Muscle of arm (tissue), 12 donors: ENCODE data around the gene MPPED2. TPM values are rescaled to one million over a fixed set of nuclear protein-coding genes. Genes with fewer than 3 reads are reported as not detected.

Experiments used
- DNase-seq: peaks from one replicate; pipeline ENCODE4 v3.0.0-alpha.2; 2013
- polyA plus RNA-seq, 12 donors: library from polyadenylated mRNA; unstranded; fragments of 120-200 nt; gene quantifications; one replicate each; pipeline ENCODE4 v1.2.1, GENCODE V29; 2013; ENCODE audit not compliant: insufficient read length in 12 of 12

The MPPED2 gene
- polyA plus RNA-seq, 12 donors = 6.1 to 27.1 (median 8.6) TPM; not detected in 1

DNA sequence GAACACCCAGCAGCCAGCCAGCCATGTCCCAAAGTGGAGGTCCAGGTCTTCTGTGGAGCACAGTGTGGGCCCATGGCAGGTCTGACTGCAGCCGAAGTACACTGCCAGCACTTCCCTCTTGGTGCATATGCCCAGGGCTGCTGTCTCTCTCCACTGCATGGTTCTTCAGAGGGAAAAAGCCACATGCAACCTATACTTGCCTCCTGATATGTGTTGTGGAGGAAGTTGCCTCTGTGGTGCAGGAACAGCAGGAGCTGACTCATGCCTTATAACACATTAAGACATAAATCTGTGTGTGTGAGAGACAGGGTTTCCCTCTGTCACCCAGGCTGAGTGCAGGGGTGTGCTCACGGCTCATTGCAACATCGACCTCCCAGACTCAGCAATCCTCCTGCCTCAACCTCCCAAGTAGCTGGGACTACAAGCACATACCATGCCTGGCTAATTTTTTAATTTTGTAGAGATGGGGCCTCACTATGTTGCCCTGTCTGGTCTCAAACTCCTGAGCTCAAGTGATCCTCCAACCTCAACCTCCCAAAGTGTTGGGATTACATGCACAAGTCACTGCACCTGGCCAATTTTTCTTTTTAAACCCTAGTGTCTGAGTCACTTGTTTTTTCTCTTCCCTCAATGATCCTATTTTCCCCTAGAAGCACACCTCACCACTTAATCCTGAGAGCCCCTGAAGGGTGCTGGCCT lies 98.8 kb downstream of the MPPED2 start:
- no peak for DNase-seq

DNA sequence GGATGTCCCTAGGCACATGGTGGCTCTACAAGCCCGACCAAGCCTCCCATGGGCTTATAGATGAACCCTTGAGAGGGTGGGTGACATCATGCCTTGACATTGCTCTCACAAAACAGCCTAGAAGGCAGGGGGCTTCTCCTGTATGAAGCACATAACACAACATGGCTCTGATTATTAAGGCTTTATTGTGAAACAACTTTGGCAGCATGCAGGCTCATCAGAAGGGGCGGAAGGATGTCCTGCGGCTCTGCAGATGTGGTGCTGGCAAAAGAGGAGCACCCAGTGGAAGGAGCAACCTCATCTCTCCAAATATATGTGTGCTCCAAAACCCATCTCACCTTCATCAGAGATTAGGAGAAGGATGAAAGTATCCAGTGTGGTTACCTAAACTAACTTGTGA lies 100.4 kb downstream of the MPPED2 start:
- DNase-seq = no peak

DNA sequence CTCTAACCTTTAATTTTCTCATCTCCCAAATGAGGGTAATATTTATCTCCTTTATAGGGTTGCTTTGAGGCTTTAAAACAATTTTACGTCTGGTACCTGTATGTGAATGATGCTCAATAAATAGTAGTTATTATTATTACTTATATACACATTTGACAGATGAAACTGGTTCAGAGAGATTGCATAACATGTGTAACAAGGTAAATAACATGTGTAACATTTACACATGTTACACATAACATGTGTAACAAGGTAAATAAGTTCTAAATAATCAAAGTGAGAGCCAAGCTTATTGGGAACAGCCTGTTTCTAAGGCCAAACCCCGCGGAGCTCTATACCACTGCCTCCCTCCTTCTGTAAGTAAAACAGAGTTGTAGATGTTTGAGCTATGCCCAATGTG lies 100.9 kb downstream of the MPPED2 start:
- no peak for DNase-seq

DNA sequence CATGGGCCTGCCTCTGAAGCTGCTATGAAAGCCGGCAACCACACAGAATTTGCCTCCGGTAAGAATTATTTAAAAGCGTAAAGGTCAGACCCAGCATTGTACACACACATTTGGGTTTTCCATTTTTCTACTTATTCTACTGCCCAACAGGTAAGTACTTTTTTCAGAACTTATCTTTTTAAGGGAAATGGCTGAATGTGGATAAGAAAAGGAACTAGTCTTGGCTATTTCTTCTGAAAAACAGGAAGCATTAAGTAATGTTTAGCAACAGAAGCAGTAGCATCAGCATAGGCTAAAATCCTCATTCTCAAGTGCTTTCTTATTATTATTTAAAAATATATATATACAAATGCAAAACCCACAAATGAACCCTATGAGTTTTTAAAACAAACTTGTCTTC lies 103.1 kb downstream of the MPPED2 start:
- DNase-seq = no peak

DNA sequence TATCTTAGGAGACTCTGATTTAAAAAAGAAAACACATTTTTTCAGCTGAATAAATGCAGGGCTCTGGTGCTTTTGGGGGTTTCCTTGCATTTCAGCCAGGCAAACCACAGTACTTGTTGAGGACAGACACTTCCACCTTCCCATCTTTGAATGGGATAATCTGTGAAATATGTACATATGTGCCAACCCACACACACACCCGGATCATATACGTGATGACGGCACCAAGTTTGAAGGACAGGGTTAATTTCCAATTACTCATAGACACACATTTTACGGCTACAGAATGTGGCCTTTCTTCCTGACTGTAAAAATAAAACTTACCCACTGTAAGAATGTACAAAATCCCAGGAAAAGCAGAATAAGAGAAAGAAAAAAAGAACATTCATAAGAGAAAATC lies 104.4 kb downstream of the MPPED2 start:
- no peak for DNase-seq

DNA sequence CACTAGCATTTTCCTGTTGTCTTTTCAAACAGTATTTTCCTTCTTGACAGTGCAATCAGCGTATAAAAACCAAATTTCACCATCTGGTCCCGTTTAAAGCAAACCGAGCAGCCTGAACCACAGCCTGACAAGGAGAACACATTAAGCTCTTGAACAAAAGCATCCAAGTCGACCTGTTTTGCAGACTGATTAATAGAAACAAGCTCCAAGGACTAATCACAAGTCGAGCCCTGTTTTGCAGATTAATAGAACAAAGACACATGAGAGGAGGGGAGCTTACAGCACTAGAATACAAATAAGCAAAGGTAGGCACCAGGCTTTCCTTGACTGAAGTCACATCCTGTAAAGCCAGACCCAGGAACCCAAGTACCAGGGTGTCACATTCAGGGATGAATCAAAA lies 104.8 kb downstream of the MPPED2 start:
- no peak for DNase-seq

DNA sequence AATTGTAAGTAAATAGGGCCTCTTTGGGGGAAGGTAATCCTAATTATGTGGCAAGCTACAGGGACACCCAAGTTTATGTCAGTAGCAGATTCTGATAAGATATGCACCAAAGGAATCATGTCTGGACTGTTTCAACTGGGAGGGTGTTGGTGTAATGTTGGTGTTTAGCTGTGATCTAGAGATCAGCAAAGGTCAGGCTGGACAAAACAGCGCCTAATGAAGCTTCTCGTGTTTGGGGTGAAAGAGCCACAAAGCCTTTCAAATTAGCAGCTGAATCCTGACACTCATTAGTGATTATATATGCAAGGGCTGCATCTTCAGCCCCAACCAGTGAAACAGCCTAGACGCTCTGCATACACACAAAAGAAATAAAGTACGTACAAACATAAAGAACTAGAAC lies 106.3 kb downstream of the MPPED2 start:
- DNase-seq = no peak

DNA sequence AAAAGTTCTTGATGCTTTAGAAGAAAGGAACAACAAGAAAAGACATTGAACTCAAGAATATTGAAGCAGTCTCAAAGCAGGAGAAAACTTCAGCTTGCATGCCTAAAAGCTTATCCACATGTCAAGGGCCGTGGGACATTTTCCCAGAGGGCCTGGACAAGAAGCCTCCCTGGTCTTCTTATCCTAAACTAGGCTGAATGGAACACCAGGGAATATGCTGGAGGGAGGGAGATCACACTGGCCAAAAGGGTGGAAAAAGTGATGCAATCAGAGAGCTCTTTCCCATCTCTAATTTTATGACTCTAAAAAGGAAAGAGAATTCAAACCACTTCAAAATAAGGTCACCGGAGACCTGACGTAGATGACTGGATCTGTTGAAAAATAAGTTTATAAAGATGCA lies 107.2 kb downstream of the MPPED2 start:
- peak; percentile 79 for DNase-seq

DNA sequence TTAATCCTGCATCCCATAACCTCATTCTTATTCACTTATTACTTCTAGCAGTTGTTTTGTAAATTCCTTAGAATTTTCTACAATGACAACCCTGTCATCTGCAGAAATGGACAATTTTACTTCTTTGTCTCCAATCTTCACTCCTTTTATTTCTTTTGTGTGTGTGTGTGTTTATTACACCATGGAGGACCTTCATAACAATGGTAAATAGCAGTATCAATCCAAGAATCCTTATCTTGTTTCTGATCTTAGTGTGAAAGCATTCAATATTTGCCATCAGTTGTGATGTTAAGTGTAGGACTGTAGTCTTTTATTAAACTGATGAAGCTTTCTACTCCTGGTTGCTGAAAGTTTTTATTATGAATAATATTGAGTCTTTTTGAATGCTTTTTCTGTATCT lies 109.1 kb downstream of the MPPED2 start:
- DNase-seq = no peak

DNA sequence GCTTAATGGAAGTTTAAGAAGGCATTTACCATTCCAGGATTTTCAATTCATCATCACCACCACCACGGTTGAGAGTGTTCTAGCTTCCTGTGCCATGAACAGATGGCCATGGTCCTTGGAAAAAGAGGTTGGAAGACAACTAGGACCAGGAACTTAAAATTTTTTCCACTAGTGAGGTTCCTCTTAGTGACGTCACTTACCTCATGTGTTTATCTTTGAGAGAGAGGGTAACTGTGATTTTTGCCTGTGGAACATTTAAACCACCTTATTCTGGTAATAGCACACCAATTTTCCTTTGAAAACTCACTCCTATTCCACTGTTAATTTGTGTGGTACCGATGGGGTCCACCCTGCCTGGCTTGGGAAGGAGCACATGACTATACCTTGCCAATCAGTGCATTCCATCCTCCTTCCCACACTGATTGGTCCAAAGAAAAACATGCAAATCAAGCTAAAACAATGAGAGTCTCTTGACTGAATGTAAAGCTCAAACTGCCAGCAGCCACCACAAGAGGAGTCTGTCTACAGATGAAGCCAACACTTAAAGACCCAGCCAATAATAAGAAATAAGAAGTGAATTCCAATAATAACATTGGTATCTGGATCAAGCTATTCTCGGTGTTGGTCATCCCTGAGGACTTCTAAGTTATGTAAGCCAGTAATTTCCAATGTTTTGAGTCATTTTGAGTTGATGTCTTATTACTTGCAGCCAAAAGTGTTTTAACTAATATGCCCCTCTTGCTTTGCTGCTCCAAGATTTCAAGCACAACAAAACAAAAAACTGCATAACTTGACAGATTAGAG lies 111.8 kb downstream of the MPPED2 start:
- DNase-seq = no peak

DNA sequence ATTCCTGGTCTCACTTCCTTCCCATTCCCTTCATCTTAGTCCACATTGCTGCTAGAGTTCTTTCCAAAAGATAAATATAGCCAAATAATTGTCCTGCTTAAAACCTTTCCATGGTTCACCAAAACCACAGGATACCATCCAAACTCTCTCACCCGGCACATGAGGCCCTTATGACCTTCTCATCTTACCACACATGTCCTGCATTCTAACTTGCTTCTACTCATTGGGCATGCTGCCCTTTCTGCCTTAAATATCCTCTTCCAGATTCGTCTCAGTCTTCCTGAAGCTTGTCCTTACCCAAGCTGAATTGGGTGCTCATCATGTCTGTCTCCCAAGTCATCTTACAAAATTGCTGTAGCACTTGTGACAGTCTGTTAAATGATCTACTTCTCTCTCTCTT lies 114.9 kb downstream of the MPPED2 start:
- no peak for DNase-seq

DNA sequence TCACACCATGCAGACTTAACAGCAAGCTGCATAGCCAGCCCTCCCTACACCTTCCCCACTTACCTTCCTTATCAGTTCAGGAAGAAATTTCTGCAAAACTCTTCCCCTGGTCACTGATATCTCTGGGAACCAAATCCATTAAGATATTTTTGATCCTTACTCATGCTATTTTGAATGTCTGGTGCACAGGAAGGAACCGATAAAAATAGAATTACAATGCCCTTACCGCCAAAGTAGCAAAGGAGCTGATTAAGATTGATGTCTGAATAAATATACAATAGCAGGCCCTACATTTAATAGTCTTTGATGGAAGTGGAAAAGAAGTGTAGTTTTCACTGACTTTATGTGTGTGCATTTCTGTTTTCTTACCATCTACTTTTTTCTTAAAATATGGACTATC lies 117.3 kb downstream of the MPPED2 start:
- no peak for DNase-seq

DNA sequence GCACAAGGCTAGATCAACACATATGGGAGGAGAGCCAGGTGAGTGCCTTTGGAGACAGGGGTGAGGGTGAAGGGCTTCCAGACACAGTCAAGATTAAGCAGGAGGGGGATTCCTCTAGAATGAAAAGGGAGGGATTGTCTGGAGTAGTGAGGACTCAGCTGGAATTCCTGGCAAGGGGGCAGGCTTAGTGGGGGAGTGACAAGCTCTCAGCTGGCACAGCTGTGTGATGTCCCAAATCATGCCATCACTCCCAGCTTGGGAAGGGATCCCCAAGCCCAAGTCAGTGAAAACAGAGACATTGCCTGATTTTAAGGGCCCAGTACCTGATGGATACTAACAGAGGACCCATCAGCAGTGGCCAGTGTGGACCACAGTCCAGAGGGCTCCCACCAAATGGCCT lies 119.0 kb downstream of the MPPED2 start:
- DNase-seq = no peak

DNA sequence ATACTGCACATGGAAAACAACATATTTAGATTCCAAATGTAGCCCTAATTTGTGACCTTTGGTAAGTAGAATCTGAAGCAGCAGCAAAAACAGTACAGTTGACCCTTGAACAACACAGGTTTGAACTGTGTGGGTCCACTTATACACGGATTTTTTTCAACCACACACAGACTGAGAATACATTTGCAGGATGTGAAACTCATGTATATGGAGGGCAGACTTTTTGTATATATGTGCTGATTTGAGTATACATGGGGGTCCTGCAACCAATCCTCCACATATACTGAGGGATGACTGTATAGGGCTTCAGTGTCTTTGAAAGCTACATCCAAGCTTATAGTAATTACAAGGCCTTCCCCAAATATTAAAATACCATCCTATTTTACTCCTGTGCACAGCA lies 120.5 kb downstream of the MPPED2 start:
- no peak for DNase-seq

DNA sequence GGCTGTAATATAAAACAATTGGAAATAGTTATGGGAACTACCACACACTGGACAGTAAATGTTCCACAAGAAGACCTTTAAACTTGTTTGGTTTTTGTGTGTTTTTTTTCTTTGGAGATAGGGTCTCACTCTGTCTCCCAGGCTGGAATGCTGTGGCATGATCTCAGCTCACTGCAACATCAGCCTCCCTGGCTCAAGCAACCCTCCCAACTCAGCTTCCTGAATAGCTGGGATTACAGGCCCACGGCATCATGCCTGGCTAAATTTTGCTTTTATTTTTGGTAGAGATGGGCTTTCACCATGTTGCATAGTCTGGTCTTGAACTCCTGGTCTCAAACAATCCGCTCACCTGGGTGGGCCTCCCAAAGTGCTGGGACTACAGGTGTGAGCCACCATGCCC lies 121.0 kb downstream of the MPPED2 start:
- no peak for DNase-seq

DNA sequence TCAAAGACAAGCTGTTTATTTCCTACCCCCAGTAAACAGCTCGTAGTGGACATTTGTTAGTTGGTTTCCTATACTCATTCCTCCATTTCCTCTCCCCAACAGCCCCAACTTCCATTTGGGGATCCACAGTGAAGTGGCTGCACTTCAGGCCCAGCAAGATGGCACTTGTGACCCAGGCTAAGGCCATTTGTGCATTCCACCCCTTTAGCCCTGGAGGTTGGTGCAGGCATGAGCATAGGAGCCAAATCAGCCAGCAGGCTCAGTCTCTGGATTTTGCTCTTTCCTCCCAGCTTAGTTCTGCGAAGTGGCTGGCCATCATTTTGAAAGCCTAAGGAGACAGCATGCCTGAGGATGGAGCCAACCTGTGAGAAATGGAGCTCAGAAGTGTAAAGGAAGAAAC lies 122.9 kb downstream of the MPPED2 start:
- DNase-seq = no peak

DNA sequence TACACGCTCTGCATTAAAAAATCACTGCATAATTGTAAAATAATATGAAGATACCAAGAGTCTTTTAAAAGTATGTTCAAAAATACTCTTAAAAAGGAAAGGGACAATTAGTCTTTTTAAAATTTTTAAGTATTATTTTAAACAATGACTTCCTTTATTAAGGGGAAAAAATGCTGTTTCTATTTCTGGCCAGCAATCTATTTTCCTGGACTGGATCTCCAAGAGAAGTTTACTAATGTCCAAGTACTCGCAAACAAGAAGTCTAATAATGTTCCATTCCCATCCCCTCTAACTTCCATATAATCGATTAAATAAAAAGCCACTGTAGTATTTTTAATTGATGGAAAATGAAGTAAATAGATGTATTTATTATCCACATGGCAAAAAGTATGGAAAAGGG lies 123.7 kb downstream of the MPPED2 start:
- no peak for DNase-seq

DNA sequence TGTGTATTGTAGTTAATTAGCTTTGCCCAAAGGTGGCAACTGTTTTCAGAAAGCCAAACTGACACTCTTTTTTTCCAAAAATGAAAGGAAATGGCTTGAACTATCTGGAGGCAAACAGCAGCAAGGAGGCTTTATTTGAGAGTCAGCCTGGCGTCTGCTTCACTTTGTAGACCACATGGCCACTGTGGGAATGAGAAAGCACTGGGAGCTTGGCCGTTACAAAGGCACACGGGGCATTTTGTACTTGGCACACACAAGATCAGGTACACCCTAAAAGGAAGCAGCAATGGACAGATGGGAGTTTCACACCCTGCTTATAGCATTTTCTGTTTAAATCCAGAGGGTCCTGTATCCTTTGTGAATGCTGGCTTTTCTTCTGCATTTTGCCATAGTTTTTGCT lies 126.3 kb downstream of the MPPED2 start:
- DNase-seq = no peak

DNA sequence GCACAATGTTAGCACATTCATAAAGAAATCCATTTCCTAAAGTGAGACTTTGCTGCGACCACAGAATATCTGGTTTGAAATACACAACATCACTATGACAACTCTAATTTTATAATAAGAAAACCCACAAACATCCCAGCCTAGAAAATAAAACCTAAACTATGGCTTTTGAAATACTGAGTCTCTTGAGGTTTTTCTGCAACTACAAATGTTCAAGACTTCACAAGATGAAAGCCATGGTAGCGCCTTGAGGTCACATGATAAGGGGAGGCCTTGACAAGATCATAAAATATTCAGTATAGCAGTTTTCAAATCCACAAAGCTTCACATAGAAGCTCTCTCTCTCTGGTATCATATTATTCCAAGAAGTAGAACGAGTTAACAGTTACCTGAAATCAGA lies 126.8 kb downstream of the MPPED2 start:
- DNase-seq = no peak

DNA sequence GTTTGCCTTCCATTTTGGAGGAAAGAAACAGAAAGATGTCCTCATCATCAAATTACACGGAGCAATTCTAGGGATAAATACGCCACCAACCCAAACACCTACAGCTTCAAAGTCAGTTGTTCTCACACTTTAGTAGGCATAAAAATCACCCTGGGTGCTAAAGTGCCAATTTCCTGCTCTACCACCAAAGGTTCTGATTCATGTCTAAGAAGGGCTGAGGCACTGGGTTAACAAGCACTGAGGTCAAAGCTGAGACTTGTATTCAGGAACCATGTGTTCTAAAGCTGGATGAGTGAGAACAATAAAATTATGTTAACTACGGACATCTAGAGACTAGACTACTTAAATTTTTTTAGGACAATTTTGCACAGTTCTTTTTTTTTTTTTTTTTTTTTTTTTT lies 127.6 kb downstream of the MPPED2 start:
- DNase-seq = no peak

DNA sequence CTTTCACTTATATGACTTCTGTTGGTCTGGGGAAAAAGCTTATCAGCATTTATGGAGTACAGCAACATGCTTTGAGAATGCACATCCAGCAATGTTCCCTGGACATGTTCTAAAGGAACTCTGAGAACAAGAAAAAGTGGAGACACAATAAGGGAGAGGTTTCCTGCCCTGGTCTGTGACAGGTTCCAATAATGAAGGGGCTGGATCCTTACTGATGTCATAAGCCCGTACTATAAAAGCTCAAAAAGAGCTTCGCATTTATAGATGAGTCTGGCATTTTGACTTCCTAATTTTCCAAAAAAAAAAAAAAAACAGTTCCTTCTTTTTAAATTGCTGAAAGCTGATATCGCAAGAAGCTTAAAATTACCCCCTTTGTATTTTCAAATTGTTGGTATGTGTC lies 129.1 kb downstream of the MPPED2 start:
- no peak for DNase-seq

DNA sequence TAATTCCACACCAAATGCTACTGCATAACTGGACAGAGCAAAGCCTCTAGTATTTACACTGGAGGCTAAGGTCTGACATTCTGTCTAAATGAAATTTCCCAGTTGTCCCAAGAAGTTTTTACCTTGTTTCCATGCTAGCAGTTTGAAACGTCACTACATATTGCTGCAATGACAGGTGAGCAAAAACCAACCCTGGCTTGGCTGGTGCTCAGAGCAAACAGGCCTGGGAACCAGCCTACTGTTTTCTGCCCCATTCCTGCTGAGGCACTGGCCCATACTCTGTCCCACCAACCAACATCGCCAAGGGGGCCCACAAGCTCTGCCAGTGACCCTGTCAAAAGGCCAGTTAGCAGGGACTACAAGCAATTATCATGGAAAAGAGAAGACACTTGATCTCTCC lies 131.1 kb downstream of the MPPED2 start:
- no peak for DNase-seq

DNA sequence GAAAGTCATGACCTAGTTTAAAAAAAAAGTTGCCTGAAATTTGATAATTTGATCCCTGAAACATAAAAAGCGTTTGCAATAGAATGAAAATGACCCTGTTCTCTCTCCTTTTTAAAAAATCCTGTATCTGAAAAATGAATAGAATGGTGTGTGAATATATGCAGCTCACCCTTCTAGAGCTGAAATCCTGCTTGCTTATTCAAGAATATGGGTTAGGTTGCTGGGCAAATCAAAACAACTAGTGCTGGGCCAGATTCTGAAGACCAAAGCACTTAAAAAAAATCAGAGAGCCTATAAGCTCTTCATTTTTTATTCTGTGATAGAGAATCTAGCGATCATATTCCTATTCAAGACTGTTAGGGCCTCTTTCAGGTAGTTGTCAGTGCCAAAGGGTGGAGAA lies 131.6 kb downstream of the MPPED2 start:
- no peak for DNase-seq

DNA sequence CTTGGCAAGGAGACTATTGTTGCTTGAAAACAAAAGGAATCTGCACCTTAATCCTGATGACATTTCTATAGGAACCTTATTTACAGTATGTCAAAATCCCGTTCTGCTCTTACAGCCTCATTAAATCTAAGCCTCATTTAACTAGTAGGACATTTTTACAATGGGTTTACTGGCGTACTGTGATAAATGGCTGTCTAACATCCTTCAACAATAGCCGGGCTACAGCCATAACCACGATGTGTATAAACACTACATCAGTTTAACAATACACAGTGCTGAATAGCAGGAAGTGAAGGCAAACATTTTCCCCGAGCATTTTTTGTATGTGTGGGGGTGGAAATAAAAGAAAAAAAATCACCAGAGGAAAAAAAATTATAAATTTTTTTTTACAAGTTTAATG lies 132.0 kb downstream of the MPPED2 start:
- DNase-seq = no peak
